GM10266 (cell line): ENCODE measurements around the gene MOBP.

Experiments used
- DNase-seq: peaks from one replicate; pipeline ENCODE4 v3.0.0; 2012; ENCODE audit errors: extremely low spot score
- TF ChIP-seq, protein P1 (sequence below): IDR thresholded peaks from 2 replicates; pipeline ENCODE4 v1.5.1; 2012; ENCODE audit warnings: mild to moderate bottlenecking, low read depth; ENCODE audit not compliant: control insufficient read depth, insufficient read depth; ENCODE audit errors: missing control alignments

The MOBP gene

DNA sequence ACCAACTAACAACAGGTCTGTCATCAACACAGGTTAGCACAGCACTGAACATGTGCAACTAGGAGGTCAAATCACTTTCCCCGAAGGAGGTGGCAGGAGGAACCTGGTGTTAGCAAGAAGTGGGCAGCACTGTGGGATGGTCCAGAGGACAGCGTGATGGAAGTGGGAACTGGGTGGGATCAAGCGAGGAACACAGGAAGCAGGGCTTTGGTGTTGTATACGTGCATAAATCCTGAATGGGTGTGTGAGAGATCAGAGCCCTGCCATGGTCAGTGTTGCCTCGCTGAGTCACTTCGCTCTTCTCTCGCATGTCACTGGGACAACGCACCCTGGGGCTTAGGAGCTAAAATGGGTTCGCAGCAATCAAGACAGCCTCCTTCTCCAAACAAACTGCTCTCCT, 62.1 kb downstream of the MOBP start:
- TF ChIP-seq, protein P1, sequence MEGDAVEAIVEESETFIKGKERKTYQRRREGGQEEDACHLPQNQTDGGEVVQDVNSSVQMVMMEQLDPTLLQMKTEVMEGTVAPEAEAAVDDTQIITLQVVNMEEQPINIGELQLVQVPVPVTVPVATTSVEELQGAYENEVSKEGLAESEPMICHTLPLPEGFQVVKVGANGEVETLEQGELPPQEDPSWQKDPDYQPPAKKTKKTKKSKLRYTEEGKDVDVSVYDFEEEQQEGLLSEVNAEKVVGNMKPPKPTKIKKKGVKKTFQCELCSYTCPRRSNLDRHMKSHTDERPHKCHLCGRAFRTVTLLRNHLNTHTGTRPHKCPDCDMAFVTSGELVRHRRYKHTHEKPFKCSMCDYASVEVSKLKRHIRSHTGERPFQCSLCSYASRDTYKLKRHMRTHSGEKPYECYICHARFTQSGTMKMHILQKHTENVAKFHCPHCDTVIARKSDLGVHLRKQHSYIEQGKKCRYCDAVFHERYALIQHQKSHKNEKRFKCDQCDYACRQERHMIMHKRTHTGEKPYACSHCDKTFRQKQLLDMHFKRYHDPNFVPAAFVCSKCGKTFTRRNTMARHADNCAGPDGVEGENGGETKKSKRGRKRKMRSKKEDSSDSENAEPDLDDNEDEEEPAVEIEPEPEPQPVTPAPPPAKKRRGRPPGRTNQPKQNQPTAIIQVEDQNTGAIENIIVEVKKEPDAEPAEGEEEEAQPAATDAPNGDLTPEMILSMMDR: no peak
- no peak for DNase-seq

DNA sequence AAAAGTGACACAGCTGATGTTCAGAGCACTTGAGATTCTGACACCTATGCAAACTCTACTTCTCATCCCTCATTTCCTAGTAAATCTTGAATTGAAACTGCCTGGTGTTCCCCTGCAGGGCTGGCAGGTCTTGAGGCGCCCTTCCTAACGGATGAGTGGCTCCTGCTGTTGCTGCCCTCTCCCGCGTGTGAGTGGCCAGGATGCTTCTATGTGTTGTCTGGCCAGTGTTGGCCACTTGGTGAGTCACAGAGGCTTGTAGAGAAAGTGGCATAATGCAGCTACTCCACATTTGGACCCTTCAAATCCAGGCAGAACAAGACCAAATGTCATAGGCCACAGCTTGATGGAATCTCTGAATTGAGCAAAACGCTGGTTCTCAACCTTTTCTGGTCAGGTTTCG, 63.6 kb downstream of the MOBP start:
- DNase-seq: no peak
- TF ChIP-seq, protein P1: no peak

DNA sequence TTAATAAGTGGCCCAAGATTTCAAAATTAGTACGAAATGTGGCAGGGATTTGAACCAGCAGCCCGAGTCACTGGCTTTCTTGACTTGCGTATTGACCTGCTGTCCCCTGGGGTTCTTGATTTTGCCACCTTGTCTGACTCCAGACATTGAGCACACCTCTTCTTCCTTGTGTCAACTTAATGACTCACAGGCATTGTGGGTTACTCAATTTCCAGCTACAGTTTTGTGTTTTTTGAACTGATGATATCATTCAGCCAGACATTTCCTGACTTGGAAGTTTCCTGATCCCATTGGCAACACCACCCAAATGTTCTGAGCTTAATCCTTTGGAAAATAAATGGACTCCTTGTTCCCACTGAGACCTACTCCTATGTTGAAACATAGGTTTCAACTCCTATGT, 64.2 kb downstream of the MOBP start:
- no peak for DNase-seq
- TF ChIP-seq, protein P1: no peak

DNA sequence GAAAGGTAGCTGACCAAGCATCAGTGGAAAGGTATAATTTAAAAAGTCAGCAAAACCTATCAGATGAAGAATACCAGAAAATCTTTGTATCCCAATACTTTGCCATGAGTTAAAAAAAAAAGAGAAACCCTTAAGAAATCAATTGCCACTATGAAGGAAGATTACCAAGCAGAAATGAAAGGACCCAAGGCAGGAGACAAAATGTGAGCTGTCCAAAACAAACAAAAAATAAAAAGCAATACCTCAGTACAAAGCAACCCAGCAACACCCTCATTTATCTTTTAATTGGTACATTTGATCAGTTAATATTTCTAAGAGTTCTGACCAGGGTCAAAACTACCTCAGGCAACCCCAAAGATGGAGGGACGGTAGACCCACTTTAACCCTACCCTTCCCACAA, 65.3 kb downstream of the MOBP start:
- no peak for DNase-seq
- TF ChIP-seq, protein P1: no peak

DNA sequence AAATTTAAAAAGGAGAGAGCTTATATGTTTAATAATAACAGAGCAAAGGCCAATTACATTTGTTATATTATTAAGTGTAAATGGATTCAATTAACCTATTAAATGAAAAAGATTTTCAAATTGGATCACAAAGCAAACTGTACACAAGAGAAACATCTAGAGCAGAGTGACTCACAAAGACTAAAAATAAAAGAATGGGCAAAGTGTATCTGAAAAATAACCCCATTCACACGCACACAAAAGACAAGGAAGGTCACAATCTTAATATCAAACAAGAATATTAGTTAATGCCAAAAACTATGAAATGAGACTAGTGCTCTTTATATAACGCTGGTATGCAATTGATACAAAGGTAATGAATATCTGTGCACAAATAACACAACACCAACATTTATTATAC, 65.7 kb downstream of the MOBP start:
- TF ChIP-seq, protein P1: no peak
- no peak for DNase-seq

DNA sequence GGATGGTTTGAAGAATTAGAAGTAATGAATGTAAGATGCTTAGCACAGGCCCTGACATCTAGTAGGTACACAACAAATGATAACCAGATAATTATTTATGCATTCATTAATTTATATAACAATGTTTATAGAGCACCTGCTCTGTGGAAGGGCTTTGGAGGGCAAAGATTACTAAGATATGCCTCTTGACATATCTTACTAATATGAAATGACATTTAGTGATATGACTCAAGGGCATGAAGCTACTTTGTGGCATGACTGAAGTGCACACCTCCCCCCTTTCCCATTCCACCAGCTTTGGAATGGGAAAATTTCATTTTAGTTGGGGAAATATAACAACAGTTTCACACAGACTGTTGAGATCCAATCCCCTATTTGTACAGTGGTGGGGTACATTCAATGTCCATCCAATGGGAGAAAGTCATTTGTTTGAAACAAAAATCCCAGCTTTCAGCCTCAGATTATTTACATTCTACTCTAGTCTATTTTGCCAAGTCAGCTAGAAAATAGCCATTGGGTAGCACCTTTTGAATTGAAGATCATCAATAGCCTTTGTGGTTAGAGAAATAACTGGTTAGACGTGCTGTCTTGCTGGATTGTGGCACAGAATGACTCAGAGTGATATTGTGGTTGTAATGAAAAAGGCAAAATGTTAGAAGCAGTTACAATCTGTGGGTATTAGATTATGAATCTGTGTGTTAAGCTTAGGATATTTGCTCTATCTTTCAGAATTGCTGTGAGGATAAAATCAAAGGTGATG, 72.9 kb downstream of the MOBP start:
- no peak for DNase-seq
- TF ChIP-seq, protein P1: no peak

DNA sequence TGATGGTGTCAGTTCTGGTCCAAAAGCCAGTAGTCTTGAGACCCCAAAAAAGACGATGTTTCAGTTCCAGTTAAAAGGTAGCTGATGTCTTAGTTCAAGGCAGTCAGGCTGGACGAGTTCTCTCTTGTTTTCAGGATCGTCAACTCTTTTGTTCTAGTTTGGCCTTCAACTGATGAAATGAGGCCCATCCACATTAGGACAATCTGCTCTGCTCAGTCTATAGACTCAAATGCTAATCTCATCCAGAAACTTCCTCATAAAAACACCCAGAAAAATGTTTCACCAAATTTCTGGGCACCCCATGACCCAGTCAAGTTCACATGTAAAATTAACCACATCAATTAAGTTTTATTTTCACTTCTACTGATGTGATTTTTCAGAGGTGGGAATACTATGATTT, 74.0 kb downstream of the MOBP start:
- TF ChIP-seq, protein P1: no peak
- no peak for DNase-seq
